Neural crest cell (in vitro differentiated cells): ENCODE measurements around the gene IL22RA2. TPM values are rescaled to one million over a fixed set of nuclear protein-coding genes. Genes with fewer than 3 reads are reported as not detected.

Source experiments
- DNase-seq: peaks from one replicate; pipeline ENCODE4 v3.0.0; 2021; ENCODE audit warnings: low read depth, mixed read lengths, low spot score
- H3K27ac Mint-ChIP-seq: one replicate; pipeline ENCODE4 v1.8.0; 2021; ENCODE audit warnings: mild to moderate bottlenecking, mixed read lengths; ENCODE audit not compliant: unreplicated experiment
- H3K27me3 Mint-ChIP-seq: 2 replicates; pipeline ENCODE4 v1.8.0; 2021; ENCODE audit warnings: low read depth, mild to moderate bottlenecking, mixed read lengths
- H3K36me3 Mint-ChIP-seq: 2 replicates; pipeline ENCODE4 v1.8.0; 2021; ENCODE audit warnings: low read depth, mild to moderate bottlenecking, mixed read lengths
- H3K4me1 Mint-ChIP-seq: 2 replicates; pipeline ENCODE4 v1.8.0; 2021; ENCODE audit warnings: mixed read lengths
- H3K4me3 Mint-ChIP-seq: one replicate; pipeline ENCODE4 v1.8.0; 2021; ENCODE audit warnings: mild to moderate bottlenecking, mixed read lengths
- H3K9me3 Mint-ChIP-seq: 2 replicates; pipeline ENCODE4 v1.8.0; 2021; ENCODE audit warnings: mixed read lengths
- CTCF ChIP-seq: fragments of 200-600 bp; sonication (generic); conservative IDR thresholded peaks from 2 replicates; pipeline ENCODE4 v1.5.0; 2021; ENCODE audit warnings: antibody characterized with exemption, mild to moderate bottlenecking
- long read RNA-seq: library from polyadenylated mRNA; unstranded; transcript quantifications from one replicate; pipeline ENCODE4 v2.0.0, GENCODE V29; 2020
- total RNA-seq: library from RNA; stranded (reverse); gene quantifications from 2 replicates; pipeline ENCODE4 v1.2.1, GENCODE V29; 2021

Gene IL22RA2
- not detected in 2 replicates for total RNA-seq
- long read RNA-seq, result 0 reads

- H3K4me3 Mint-ChIP-seq, result no peak within 1 kb of the TSS
- no peaks in the 10 kb centered on the region for H3K27me3 Mint-ChIP-seq
- H3K27ac Mint-ChIP-seq, result no peak within 1 kb of the TSS
- DNase-seq, result no peak
- H3K4me1 Mint-ChIP-seq, result no peaks in the 10 kb centered on the region
- H3K9me3 Mint-ChIP-seq, result peaks cover 9% of the 10 kb centered on the region
- no peak for TF ChIP-seq CTCF
- peaks cover 3% of the 10 kb centered on the region for H3K36me3 Mint-ChIP-seq
Observed at GRCh38 chr6:137173501-137173900, at the start of gene IL22RA2. IL22RA2 (minus strand) TSS chr6:137173644; CDS start chr6:137161749, 11,895 bp downstream.

- Mint-ChIP-seq H3K27ac (no peak overlapping the region), H3K4me3 (no peak overlapping the region), H3K9me3 (peaks cover 2% of the 10 kb centered on the region), H3K36me3 (no peaks in the 10 kb centered on the region), H3K27me3 (peaks cover 2% of the 10 kb centered on the region), H3K4me1 (peaks cover 22% of the 10 kb centered on the region)
- no peak for TF ChIP-seq CTCF
- DNase-seq, result no peak
Observed at GRCh38 chr6:137222381-137222780, 48.9 kb upstream of the IL22RA2 start.

- H3K27me3 Mint-ChIP-seq, result peaks cover 2% of the 10 kb centered on the region
- H3K27ac Mint-ChIP-seq, result peak overlapping the region; percentile 58
- peaks cover 26% of the 10 kb centered on the region for H3K4me1 Mint-ChIP-seq
- TF ChIP-seq CTCF, result no peak
- H3K9me3 Mint-ChIP-seq, result no peaks in the 10 kb centered on the region
- no peak for DNase-seq
- no peaks in the 10 kb centered on the region for H3K36me3 Mint-ChIP-seq
- peak overlapping the region; percentile 97 for H3K4me3 Mint-ChIP-seq
Observed at GRCh38 chr6:137219664-137220252, 46.3 kb upstream of the IL22RA2 start.

- H3K9me3 Mint-ChIP-seq, result no peaks in the 10 kb centered on the region
- TF ChIP-seq CTCF, result no peak
- peak within 1 kb of the TSS; percentile 91 for H3K27ac Mint-ChIP-seq
- DNase-seq, result peak; percentile 92
- peaks cover 2% of the 10 kb centered on the region for H3K27me3 Mint-ChIP-seq
- peak within 1 kb of the TSS; percentile 97 for H3K4me3 Mint-ChIP-seq
- H3K36me3 Mint-ChIP-seq, result no peaks in the 10 kb centered on the region
- peaks cover 26% of the 10 kb centered on the region for H3K4me1 Mint-ChIP-seq
Observed at GRCh38 chr6:137218917-137219663, 45.6 kb upstream of the IL22RA2 start, which contains the start of gene IFNGR1. IFNGR1 (minus strand) TSS chr6:137219385; CDS start chr6:137219327, 58 bp downstream.

- H3K4me3 Mint-ChIP-seq, result peak overlapping the region; percentile 97
- no peaks in the 10 kb centered on the region for H3K9me3 Mint-ChIP-seq
- TF ChIP-seq CTCF, result no peak
- no peaks in the 10 kb centered on the region for H3K36me3 Mint-ChIP-seq
- DNase-seq, result no peak
- peaks cover 26% of the 10 kb centered on the region for H3K4me1 Mint-ChIP-seq
- H3K27me3 Mint-ChIP-seq, result peaks cover 2% of the 10 kb centered on the region
- peak overlapping the region; percentile 75 for H3K27ac Mint-ChIP-seq
Observed at GRCh38 chr6:137218473-137218916, 45.1 kb upstream of the IL22RA2 start.
